HG03521 (cell line): ENCODE results near the gene PRPF38A.
"Not testable (repeated sequence)": the region's sequence is repeated elsewhere in the genome, so short reads cannot be mapped to it uniquely, and the experiment has no call there.

ENCODE experiments used
- ATAC-seq: cut with Tn5 transposase; IDR thresholded peaks from one replicate; pipeline ENCODE4 v1.9.1; 2021; ENCODE audit warnings: mild to moderate bottlenecking, moderate library complexity; ENCODE audit not compliant: unreplicated experiment

PRPF38A gene, protein sequence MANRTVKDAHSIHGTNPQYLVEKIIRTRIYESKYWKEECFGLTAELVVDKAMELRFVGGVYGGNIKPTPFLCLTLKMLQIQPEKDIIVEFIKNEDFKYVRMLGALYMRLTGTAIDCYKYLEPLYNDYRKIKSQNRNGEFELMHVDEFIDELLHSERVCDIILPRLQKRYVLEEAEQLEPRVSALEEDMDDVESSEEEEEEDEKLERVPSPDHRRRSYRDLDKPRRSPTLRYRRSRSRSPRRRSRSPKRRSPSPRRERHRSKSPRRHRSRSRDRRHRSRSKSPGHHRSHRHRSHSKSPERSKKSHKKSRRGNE

DNA sequence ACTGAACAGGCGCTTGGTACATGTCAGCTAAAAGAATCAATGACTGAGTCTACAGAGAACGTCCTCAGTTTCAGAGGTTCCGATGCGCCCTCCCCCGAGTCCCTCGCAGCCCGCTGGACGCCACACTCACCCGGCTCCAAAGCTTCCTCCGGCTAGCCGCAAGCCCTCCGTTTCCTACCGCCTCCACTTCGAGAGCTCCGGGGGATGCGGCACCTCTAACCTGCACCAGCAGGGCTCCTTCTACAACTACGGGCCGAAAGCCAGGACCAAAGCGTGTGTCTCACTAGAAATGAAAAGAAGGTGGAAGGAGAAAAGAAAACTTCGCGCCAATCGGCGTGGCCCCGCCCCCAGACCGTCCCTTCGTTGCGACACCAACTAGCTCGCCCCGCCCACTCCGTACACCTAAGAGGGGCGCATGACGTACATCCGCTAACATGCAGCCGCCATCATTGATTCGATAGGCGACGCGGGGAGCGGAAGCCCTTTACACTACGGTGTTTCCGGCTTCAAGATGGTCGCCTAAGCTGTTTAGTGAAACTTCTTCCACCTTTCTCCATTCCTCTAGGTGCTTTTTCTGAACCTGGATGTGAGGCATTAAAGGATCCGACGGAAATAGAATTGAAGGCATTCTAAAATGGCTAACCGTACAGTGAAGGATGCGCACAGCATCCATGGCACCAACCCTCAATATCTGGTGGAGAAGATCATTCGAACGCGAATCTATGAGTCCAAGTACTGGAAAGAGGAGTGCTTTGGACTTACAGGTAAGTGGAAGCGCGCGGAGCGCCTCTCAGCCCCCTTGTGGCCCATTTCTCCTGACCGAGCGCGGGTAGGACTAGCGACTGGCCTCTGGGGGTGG is at the start of gene PRPF38A, which contains the start of gene ORC1:
Gene PRPF38A (plus strand): TSS at position 487 of the 859 bp plus-strand sequence. CDS start 148 bp downstream, at position 635.
Gene ORC1 (minus strand): TSS at position 308 of the 859 bp plus-strand sequence. CDS start 2,200 bp downstream, outside the sequence.
- peak; percentile 93 for ATAC-seq

DNA sequence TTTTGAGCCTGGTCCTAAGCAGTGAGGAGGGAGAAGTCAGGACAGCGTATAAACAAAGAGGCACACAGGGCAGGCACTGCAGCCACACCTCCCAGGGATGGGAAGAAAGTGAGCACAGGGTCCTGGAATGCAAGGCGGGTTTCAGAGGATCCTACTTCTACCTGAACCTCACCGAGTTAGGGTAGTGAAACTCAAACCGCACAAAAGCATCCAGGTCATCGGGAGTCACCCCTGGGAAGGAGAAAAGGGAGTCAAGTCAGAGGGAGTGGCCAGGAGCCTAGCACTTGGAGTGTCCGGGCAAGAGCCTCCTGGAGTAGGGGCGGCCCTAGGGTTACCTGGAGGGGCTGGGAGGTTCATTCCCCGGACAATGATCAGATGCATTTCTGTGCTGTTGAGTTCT is 49.0 kb upstream of the PRPF38A start:
- no peak for ATAC-seq

DNA sequence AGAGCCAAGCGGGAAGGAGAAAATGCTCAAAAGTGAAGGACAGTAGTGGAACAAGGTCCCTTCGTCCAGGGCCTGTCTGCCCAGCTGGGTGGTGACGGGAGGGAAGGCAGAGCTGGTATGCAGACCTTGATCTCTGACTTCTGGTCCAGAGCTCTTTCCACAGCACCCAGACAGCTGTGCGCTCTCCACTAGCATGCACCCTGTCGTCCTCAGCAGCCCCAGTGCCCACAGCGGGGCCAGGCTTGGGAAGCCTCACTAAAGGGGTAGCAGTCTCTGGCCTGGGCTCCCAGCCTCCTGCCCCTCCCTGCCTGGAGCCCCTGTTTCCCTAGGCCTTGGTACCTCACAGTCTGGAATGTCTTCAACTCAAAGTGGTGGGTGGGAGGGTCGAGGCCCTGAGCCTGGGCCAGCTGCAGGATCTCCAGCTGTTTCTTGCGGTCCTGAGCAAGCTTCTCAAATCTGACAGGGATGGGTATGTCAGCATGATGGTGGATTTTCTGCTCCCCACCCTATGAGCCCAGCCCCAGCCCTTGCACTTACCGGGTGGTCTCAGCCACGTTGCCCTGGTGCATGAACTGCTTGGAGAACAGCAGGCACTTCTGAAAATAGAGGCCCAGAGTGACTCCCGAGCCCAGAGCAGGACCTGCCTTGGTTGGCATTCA is 48.4 kb upstream of the PRPF38A start:
- ATAC-seq, result no peak

DNA sequence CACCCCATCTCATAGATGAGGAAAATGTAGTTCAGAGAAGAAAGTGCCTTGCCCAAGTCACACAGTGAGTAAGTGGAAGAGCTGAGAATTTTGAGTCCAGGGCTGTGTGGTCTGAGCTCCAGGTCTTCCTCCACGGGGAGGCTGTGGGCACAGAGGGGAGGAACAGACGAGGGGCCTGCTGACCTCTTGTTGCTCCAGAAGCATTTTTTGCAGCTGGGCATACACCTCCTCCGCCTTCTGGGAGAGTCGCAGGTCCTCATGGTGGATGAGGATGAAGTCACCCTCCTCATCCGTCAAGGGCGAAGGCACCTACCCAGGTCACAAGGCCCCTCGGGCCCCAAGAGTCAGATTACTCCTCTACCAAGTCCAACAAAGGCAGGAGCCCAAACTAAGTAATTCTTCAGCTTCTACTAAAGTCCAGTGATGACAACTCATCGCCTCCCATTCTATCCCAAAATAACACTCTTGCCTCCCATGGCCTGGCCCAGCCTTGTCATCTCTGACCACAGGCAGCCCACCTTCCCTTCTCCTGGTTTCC is 47.5 kb upstream of the PRPF38A start:
- ATAC-seq, result no peak

DNA sequence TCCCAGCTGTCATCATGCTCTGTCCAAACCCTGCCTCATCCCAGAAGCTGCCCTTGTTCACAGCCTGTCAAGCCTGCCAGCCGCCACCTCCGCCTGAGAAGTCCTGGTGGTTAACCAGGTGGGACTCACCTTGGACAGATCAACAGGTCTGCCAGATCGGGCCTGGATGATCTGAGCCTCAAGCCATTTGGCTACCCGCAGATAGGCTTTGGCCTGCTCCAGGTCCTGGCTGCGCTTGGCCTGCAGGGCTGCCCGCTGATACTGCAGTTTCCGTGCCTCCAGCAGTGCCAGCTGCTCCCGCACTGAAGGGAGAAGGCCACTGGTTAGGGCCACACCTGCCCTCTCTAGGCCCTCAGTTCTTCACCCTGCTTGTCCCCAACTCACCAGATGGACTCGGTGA is 47.0 kb upstream of the PRPF38A start:
- ATAC-seq, result no peak

DNA sequence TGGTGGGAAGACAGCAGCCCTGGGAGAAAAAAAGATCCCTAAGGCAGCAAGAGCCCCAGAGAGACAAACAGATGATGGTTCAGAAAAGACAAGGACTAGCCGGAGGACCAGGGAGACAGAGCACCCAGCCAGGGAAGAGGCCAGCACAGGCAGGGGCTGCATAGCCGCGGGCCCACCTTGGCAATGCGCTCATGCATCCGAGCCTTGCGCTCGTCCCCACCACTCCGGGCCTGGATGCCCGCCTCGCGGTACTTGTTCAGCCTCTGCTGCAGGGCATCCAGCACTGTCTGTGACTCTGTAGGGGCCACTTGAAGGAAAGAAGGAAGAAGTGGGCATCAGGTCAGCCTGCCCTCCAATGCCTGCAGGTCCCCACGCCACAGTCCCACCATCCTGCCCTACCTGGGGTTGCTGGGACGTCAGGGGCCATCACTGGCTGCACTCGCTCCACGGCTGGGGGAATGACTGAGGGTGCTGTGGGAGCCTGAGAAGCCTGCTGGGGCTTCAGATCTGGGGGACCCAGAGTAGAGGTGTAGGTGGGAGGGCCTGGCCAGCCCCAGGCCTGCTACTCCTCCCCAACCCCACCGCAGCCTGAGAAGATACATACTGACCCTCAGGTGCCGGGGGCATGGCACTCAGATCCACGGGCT is 45.4 kb upstream of the PRPF38A start:
- no peak for ATAC-seq

DNA sequence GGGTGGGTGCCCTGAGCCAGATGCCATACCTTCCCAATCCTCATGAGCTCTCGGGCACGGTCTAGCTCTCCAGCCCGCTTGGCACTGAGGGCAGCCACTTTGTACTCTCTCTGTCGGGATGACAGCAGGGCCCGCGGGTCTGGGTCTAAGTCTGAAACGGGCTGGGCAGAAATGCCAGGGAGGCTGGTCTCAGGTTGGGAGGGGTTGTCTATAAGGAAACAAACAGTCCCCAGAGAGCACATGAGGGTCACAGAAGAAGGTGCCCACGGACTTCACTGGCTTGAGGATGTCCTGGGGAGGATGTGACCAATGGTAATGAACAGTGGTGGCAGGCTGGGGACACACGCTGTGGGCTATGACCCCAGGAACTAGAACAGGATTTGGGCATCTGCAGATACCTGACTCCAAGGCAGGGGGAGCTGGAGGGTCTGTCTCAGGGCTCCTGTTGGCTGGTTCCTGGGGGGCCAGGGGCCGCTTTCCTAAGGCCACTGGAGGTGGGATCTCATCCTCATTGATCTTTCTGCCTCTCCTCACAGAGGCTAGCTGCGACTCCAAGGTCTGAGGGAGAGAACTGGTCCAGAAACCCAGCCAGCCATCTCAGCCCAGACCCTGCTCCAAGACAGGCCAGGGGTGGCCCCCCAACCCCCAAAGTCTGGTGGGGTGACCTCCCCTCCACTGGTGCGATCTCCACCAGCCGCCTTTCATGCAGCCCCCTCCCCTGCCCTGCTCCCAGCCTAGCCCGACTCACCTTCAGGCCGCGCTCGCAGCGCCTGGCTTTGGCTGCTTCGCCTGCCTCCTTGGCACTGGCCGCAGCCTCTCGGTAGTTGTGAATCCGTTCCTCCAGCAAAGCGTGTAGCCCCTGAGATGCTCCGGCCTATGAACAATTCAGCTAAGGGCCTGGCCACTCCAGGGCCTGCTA is 44.5 kb upstream of the PRPF38A start:
- ATAC-seq, result no peak

DNA sequence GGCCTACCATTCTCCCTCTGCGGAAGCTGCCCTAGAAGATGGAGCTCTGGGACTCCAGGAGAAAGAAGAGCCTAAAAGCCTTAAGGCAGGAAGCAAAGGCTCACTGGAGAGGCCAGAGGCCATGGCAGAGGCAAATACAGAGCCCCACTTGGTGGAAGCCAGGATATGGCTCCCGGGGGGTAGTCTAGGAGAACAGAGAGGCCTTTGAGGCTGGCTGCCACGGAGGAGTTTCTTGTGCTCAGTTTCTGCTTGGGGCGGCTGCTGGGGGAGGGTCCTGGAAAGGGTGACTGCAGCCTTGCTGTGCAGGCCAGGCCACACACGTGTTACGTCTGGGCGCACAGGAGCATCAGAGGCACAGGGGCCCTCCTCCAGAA is 43.8 kb upstream of the PRPF38A start:
- ATAC-seq, result no peak

DNA sequence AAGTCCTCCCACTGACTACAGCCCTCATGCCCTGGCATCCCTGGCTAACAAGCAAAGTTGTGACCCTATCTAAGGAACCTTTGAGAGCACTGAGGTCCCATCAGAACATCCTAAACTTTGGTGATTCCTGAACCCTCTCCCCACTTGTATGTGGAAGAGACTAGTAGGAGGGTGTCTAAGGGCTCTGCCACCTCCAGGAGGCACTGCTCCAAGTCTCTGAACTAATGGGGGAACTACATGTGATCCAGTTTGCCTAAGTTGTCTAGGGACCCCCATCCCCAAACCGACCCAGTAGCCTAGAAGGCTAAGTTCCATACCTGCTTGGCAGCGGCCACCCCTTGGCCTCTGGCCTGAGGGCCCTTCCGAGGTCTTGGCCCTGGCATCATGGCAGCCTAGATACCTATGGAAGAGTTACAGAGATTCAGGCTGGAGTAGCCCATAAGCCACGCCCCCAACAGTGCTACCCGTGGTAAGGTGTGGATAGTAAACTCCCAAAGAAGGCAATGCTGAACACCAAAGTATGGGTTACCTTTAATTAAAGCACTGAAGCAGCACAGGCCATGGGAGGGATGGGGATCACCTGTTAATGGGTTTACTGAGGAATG is 40.1 kb upstream of the PRPF38A start:
- no peak for ATAC-seq

DNA sequence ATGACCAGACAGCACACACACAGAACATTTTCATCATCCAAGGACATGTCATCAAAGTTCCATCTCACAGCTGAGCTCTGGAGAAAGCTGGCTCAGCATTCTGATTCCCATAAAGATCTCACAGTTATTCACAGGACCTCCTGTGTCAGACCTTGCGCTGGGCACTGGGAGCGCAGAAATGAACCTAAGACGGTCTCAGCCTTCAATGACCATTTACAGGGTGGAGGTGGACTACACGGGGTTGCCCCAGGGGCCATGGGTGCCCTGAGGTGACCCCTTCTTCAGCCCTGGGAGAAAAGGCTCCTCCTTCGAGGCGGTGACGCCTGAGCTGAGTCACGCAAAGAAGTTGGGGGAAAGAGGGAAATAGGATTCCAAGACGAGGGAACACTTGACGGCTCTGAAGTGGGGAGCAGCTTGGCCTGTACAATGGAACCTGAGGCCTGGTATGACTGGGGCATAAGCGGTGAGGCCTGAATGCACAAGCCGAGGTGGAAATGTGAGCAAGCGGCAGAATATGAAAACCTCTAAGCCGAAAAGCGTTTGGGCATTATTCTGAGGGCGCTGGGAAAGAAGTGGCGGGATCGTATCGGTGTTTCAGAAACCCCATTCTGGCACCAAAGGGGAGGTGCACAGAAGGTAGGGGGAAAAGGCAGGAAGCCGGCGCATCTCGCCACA is 39.2 kb upstream of the PRPF38A start:
- no peak for ATAC-seq

DNA sequence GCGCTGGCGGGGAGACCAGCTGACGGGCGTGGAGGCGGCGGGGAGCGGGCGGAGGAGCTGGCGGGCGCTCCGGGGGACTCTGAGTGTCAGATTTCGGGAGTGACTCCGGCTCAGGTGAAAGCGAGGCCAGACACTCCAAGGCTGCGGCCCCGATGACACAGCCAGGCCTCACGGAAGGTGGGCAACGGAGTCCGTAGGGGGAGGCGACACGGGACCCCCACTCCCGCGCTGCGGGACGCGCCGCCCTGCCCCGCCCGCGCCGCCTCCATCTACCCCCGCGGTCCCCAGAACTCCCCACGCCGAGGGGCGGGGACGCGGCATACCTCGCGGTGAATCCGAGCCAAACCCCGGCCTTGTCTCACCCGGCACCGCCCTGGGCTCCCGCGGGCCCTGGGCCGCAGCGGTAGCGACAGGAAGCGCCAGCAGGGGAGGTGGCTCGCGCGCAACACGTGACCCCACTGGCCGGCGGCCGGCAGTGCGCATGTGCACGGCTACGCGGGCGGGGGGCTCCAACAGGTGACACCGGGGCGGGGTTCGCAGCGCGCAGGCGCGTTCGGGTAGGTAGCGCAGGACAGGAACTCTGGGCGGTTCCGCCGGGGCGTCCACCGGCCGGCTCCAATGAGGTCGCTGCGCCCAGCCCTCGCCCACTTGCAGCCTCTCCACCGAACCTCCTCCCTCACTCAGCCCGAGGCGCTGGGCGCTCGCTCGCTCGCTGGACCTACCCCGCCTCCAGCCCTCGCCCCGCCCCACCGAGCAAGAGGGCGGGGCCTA is 38.5 kb upstream of the PRPF38A start, which contains the start of gene CC2D1B:
Gene CC2D1B (minus strand): TSS at position 460 of the 771 bp plus-strand sequence. CDS start 1,585 bp downstream, outside the sequence.
- ATAC-seq, result peak; percentile 93

DNA sequence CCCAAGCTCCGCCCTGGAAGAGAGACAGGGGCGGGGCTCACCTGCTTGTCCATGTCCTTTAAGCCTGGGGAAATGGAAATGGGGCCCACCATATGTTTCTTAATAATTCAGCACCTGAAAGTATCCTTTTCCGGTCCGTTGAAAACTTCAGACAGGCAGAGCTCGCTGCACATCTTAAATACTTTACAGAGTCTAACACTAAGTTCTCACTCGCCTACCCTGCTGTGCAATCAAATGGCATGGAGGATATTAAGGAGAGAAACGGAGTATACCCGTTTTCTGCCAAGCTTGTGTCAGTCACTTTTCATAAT is 37.9 kb upstream of the PRPF38A start:
- no peak for ATAC-seq

DNA sequence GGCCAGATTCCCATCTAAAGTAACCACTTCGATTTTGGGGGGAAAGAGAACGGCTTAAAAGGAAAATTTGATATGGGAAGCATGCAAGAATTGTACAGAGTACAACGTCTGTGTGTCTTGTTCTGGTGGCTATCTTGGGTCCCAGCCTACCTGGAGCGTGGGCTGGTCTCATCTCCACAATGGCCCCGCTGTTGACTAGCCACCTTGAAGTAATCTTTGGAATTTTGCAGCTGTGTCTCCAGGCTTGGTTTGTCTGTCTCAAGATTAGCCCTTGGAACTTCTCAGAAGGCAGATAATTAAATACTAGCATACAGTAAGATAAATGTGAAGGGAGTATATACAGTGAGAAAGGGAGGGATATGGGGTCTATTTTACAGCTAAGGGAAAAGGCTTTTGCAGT is 37.1 kb upstream of the PRPF38A start:
- ATAC-seq, result no peak

DNA sequence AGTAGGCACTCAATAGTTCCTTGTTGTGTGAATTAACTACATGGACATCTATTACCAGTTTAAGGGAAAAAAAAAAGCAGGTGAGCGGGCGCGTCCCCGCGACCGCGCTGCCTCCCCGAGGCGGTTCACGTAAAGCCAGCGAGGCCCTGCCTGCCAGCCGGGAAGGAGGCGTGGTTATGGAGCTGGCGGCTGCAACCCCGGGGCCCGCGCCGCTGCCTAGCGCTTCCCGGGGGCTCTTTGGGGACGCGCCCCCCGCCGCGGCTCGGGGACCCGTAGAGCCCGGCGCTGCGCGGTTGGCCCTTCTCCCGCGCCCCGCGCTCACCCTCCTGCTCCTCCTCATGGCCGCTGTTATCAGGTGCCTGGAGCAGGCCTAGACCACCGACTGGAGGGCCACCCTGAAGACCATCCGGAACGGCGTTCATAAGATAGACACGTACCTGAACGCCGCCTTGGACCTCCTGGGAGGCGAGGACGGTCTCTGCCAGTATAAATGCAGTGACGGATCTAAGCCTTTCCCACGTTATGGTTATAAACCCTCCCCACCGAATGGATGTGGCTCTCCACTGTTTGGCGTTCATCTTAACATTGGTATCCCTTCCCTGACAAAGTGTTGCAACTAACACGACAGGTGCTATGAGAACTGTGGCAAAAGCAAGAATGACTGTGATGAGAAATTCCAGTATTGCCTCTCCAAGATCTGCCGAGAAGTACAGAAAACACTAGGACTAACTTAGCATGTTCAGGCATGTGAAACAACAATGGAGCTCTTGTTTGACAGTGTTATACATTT is 35.8 kb upstream of the PRPF38A start:
- ATAC-seq, result no peak

DNA sequence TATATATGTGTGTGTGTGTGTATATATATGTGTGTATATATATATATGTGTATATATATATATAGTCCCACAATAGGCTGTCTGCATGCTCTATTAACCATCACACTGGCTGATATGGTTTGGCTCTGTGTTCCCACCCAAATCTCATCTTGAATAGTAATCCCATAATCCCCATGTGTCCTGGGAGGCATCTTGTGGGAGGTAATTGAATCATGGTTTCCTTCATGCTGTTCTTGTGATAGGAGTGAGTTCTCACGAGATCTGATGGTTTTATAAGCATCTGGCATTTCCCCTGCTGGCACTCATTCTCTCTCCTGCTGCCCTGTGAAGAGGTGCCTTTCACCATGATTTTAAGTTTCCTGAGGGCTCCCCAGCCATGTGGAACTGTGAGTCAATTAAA is 34.6 kb upstream of the PRPF38A start:
- ATAC-seq, result not testable (repeated sequence)

DNA sequence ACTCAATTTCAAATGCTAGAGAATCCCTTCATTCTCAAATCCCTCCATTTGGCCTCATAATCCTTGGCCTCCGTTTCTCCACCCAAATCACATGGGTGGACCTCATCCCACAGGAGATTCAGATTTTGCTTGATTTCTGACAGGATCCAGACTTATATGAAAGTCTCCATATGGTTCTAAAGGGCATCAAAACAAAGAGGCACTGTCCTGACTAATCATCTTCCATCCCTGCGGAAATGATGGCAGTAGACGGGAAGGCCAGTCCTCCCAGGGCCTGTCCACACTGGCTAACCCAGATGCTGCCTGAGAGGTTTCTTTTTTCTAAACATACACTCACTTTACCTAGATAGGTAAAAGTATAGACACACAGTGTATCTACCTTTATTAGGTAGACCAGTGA is 19.0 kb upstream of the PRPF38A start:
- ATAC-seq, result no peak

DNA sequence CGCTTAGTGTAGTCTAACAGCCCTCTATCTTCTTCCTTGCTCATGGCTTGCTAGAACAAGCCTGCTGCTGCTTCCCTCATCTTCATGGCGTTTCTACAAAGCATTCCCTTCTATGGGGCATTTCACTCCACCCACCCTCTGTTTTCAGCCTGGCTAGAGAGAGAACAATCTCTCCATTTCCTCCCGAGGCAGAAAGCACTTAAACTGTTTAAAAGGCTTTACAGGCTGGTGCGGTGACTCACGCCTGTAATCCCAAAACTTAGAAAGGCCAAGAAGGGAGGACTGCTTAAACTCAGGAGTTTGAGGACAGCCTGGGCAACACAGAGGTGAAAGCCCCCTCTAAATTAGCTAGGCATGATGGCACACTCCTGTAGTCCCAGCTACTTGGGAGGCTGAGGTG is 17.9 kb upstream of the PRPF38A start:
- ATAC-seq, result no peak
